Psoas muscle (tissue), 8 donors: Measurements from ENCODE around the gene RFC4. TPM values are rescaled to one million over a fixed set of nuclear protein-coding genes. Genes with fewer than 3 reads are reported as not detected.
"Not testable (repeated sequence)": the region's sequence is repeated elsewhere in the genome, so short reads cannot be mapped to it uniquely, and the experiment has no call there.

Experiments used
- ATAC-seq, 4 donors: fragments of 200-7000 bp; cut with Tn5 transposase; one replicate each; pipeline ENCODE4 v1.9.1; 2020; ENCODE audit warnings: moderate library complexity in 3 of 4, mild to moderate bottlenecking in 2 of 4
- DNase-seq, 2 donors: peaks; one replicate each; pipeline ENCODE4 v3.0.0-alpha.2; 2020
- H3K27ac ChIP-seq: fragments of 200-600 bp; one replicate; pipeline ENCODE4 v1.8.0; 2022
- H3K27me3 ChIP-seq, 3 donors: fragments of 200-600 bp in 1 of 3; one replicate each; pipeline versions ENCODE4 v1.6.1 to v1.8.0; 2013 to 2022; ENCODE audit warnings: low read length in 2 of 3, mild to moderate bottlenecking in 2 of 3, moderate library complexity in 1 of 3; ENCODE audit not compliant: insufficient read depth in 3 of 3
- H3K36me3 ChIP-seq, 2 donors: fragments of 200-600 bp in 1 of 2; one replicate each; pipeline versions ENCODE4 v1.6.1 to v1.8.0; 2013 to 2022; ENCODE audit warnings: low read depth in 1 of 2, mild to moderate bottlenecking in 1 of 2, moderate library complexity in 1 of 2; ENCODE audit not compliant: insufficient read depth in 1 of 2
- H3K4me1 ChIP-seq: fragments of 200-600 bp; one replicate; pipeline ENCODE4 v1.8.0; 2022
- H3K4me3 ChIP-seq: fragments of 200-600 bp; one replicate; pipeline ENCODE4 v1.8.0; 2022; ENCODE audit warnings: mild to moderate bottlenecking
- H3K9me3 ChIP-seq: fragments of 200-600 bp; one replicate; pipeline ENCODE4 v1.8.0; 2022
- WGBS, 3 donors: extraction: QIAGEN DNeasy Blood & Tissue Kit; methylation state at CpG; one replicate each; pipeline versions ENCODE4 v1.1.6 to v1.1.7; 2013; 5-methylcytosine and 5-hydroxymethylcytosine counted together
- intact Hi-C, 2 donors: fragments of 100-400 bp; cut with DNase I; formaldehyde crosslinking; loops; one replicate each; pipeline versions ENCODE4 v1.11.0 to v1.14.2; 2022
- polyA plus RNA-seq, 3 donors: library from polyadenylated mRNA; stranded (reverse); fragments of 200-250 nt; gene quantifications; one replicate each; pipeline ENCODE4 v1.2.3, GENCODE V29; 2013
- total RNA-seq, 4 donors: library from RNA; stranded (reverse); fragmentation: NEBNext Ultra II Directional in 2 of 4; extraction: Animal tissue kit (Norgen Biotek cat#: 25700) in 2 of 4; gene quantifications; one replicate each; pipeline versions ENCODE4 v1.2.1 to v1.2.4, GENCODE V29; 2021 to 2023
- TF ChIP-seq, protein P1 (sequence below): fragments of 200-600 bp; IDR thresholded peaks from one replicate; pipeline ENCODE4 v1.8.0; 2022; ENCODE audit warnings: antibody characterized with exemption
- donor health status: healthy with polysubstance abuse.
- donor health status: DM: no; HTN: no; CAD: no; lungs with moderate emphysema.
- donor health status: Bipolar disorder and iron deficiency.
- donor health status: healthy.
- donor health status: DM: yes; HTN: yes; CAD: no.
- donor health status: DM: no; HTN: no; CAD: no.
- donor health status: DM: no; HTN: no; CAD: no.
- donor health status: DM: yes; HTN: yes; CAD: no.

The RFC4 gene
- total and polyA plus RNA-seq, 7 donors = 3.4 to 20.6 (median 8.1) TPM

DNA sequence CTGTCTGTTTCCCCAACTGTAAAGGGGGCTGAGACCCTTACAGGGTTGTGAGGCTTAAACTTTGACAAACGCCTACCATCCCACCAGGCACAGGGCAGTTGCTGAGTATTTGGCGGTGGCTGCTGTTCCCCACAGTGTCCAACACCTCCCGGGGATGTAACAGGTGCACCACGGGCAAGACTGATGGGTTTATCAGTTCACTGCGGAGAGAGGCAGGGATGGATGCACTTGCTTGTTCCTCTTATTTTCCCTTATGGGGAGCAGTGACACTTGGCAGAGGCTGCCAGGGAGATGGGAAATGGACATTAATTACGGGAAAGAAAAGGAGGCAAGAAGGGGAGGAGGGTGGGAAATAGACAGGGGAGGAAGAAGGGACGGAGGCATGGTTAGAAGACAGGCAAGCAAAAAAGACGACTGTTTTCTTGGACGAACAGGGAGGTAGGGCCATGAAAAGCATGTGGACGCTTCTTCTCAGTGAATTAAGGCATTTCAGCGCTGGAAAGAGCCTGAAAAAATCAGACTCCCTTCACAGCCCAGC lies 19.7 kb upstream of the RFC4 start:
- DNase-seq = no peak
- H3K4me3 ChIP-seq = no peak overlapping the region
- no peak for ATAC-seq

GRCh38 chr3:186825294-186825821 lies 19.1 kb upstream of the RFC4 start:
- H3K4me3 ChIP-seq = no peak overlapping the region
- intact Hi-C loops = no loop called here
- ATAC-seq = no peak
- WGBS, 3 donors = 5 to 7% (median 6%) methylated on average over 22 to 23 of the region's 23 CpGs
- H3K27me3 ChIP-seq = peaks cover 0 to 49% (median 20%) of the 10 kb centered on the region in 3 donors
- H3K27ac ChIP-seq = no peak overlapping the region
- H3K9me3 ChIP-seq = no peaks in the 10 kb centered on the region
- TF ChIP-seq, protein P1, sequence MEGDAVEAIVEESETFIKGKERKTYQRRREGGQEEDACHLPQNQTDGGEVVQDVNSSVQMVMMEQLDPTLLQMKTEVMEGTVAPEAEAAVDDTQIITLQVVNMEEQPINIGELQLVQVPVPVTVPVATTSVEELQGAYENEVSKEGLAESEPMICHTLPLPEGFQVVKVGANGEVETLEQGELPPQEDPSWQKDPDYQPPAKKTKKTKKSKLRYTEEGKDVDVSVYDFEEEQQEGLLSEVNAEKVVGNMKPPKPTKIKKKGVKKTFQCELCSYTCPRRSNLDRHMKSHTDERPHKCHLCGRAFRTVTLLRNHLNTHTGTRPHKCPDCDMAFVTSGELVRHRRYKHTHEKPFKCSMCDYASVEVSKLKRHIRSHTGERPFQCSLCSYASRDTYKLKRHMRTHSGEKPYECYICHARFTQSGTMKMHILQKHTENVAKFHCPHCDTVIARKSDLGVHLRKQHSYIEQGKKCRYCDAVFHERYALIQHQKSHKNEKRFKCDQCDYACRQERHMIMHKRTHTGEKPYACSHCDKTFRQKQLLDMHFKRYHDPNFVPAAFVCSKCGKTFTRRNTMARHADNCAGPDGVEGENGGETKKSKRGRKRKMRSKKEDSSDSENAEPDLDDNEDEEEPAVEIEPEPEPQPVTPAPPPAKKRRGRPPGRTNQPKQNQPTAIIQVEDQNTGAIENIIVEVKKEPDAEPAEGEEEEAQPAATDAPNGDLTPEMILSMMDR = no peak
- H3K36me3 ChIP-seq = no peaks in the 10 kb centered on the region
- no peaks in the 10 kb centered on the region for H3K4me1 ChIP-seq
- peak in 1 of 2 donors; percentile 21 for DNase-seq

More for the DNA sequence above, 19.7 kb upstream of the RFC4 start:
- intact Hi-C loops = no loop called here
- no peaks in the 10 kb centered on the region for H3K4me1 ChIP-seq
- H3K36me3 ChIP-seq = no peaks in the 10 kb centered on the region
- TF ChIP-seq, protein P1 = no peak
- 14 to 15% (median 15%) methylated on average over 11 of the region's 11 CpGs for WGBS, 3 donors
- H3K9me3 ChIP-seq = no peaks in the 10 kb centered on the region
- H3K27ac ChIP-seq = no peak overlapping the region
- H3K27me3 ChIP-seq = peaks cover 0 to 53% (median 22%) of the 10 kb centered on the region in 3 donors

DNA sequence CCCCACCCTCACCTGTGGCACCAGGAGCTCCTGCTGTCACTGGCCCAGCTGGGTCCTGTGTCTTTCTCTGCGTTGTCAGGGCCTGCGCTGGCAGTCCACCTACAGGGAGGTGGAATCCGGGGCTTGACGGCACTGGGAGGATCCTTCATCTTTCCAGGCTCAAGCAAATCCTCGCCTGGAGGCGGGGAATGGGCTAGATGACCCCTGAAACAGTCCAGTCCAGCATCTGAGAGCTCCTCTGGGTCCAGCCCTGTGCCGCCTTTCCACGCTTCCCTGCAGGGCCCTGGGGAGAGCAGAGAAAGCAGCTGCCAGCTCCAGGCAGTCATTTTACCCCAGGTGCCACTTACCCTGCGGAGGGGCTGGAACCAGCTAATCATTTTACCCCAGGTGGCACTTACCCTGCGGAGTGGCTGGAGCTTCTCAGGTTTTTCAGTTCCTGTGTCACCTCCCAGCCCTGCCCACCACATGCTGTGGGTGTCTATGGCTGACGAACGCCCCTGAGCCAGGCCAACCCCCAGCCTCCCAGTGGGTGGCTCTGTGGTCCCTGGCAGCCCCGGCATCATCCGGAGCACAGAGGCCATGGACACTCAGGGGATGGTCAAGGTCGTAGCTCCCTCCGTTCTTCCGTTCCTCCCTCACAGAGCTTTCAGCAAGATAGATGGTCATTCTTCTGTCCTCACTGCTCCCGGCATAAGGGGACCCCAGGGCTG lies 18.3 kb upstream of the RFC4 start:
- no peak overlapping the region for H3K27ac ChIP-seq
- intact Hi-C loops = loop anchor here in 1 of 2 donors (5.0 kb wide), 1 partner anchor 207 kb away; no protein-coding TSS in a partner anchor
- ATAC-seq = no peak
- H3K27me3 ChIP-seq = peaks cover 0 to 42% (median 15%) of the 10 kb centered on the region in 3 donors
- no peak overlapping the region for H3K4me3 ChIP-seq
- TF ChIP-seq, protein P1 = no peak
- H3K9me3 ChIP-seq = no peaks in the 10 kb centered on the region
- no peaks in the 10 kb centered on the region for H3K36me3 ChIP-seq
- DNase-seq = no peak
- WGBS, 3 donors = 23 to 31% (median 30%) methylated on average over 18 of the region's 18 CpGs
- no peaks in the 10 kb centered on the region for H3K4me1 ChIP-seq

GRCh38 chr3:186823386-186823785 lies 17.1 kb upstream of the RFC4 start:
- ATAC-seq (no peak), DNase-seq (no peak)
- Histone ChIP-seq H3K4me1 (no peaks in the 10 kb centered on the region), H3K27ac (no peak overlapping the region), H3K4me3 (no peak overlapping the region), H3K36me3 (no peaks in the 10 kb centered on the region), H3K27me3 (peaks cover 0 to 31% (median 14%) of the 10 kb centered on the region in 3 donors), H3K9me3 (no peaks in the 10 kb centered on the region)
- WGBS, 3 donors = 75 to 84% (median 79%) methylated on average over 2 of the region's 2 CpGs
- TF ChIP-seq, protein P1 = no peak
- intact Hi-C loops = loop anchor here in 1 of 2 donors (5.0 kb wide), 1 partner anchor 206 kb away; no protein-coding TSS in a partner anchor

GRCh38 chr3:186822388-186822759 lies 16.1 kb upstream of the RFC4 start:
- not testable (repeated sequence) for ATAC-seq, H3K36me3 ChIP-seq, DNase-seq, H3K4me1 ChIP-seq, H3K4me3 ChIP-seq, H3K27ac ChIP-seq, H3K9me3 ChIP-seq
- intact Hi-C loops = loop anchor here in 1 of 2 donors (5.0 kb wide), 1 partner anchor 205 kb away; no protein-coding TSS in a partner anchor
- peaks cover 0 to 28% (median 13%) of the 10 kb centered on the region in 3 donors for H3K27me3 ChIP-seq
- WGBS, 3 donors = 73 to 83% (median 80%) methylated on average over 1 of the region's 1 CpG
